HG03469 (cell line): ENCODE measurements around the gene ITGA2.

ENCODE experiments used
- ATAC-seq: cut with Tn5 transposase; IDR thresholded peaks from one replicate; pipeline ENCODE4 v1.9.1; 2021; ENCODE audit warnings: mild to moderate bottlenecking, moderate library complexity, moderate number of reproducible peaks; ENCODE audit not compliant: unreplicated experiment

ITGA2 gene

DNA sequence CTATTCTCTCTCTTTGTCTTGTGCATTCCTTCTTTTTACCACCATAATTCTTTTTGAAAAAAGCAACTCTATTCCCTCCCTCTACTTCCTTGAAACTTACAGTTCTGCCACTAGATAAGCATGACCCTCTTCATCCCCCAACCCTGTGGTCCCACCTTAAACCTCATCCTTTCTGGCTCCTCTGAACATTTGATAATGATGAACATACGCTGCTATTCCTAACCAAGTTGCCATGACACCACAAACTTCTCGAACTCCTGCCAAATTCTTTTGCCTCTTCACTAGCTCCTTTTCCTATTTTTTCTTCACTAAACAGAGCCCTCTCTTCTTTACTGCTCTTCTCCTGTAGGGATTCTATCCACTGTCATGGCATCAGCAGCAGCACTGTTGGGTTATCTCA lies 63.3 kb downstream of the ITGA2 start:
- ATAC-seq: no peak

DNA sequence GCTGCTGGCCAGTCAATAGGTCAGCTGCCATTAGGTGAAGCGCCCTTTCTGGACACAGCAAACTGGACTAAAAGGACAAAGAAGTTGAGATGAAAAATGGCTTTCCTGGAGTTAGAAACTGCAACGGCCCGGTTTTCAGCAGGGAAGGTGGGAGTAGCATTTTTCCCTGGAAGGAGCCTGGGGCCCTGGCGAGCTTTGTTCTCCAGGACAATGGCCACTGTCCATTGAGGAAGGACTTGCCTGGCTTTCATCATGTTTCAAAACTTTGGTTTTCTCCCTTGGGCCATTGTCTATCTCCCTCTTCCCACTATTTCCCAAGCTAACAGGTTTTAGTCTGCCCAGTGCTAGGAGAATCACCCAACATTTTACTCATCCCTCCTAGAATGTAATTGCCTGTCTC lies 64.2 kb downstream of the ITGA2 start:
- no peak for ATAC-seq

DNA sequence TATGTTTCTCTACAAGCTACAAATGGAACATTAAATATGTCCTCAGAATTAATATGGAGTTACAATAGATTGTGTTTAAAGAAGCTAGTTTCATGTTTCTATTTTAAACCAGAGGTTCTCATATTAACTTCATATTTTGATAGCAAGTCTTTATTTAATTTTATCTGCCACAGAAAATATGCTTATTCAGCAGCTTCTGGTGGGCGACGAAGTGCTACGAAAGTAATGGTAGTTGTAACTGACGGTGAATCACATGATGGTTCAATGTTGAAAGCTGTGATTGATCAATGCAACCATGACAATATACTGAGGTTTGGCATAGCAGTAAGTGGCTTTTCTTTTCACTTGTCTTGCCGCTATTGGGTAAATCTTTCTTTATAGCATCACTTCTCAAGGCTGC lies 66.2 kb downstream of the ITGA2 start:
- no peak for ATAC-seq

DNA sequence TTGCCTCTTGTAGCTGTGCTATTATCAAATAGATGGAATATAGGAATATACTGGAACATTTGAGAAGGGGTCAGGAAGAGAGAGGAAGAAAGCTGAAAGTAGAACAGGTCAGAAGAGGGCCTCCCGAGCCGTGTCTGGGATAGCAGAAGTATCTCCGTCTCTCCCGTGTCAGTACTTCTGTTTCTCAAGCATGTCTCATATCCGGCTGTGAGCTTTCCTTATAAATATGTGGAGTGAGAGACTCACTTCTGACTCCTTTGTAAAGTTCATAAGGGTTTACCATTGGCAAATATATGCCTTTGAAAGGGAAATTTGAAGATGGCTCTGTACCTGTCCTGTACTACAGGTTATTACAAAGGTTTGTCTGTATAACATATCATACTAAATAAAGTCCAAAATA lies 70.1 kb downstream of the ITGA2 start:
- no peak for ATAC-seq

- no peak for ATAC-seq
Observed at GRCh38 chr5:53063176-53063575, 74.0 kb downstream of the ITGA2 start.

DNA sequence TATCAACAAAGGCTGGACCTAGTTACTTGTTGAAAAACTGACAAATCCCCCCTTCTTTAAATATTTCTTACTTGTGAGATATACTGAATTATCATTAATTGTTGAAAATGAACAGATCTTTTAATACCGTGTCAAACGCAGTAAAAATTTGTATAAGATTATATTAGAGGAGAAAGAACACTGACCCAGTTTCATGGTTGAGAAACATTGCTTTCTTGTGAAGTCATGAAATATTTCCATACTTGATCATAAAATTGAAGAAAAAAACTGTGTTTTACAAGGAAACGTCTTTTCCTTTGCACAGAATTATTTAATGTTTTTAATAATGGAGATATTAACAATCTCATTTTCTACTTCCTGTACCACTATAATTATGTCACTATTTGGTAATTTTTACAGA lies 74.6 kb downstream of the ITGA2 start:
- ATAC-seq: no peak

GRCh38 chr5:53066088-53066487 lies 76.9 kb downstream of the ITGA2 start:
- no peak for ATAC-seq

DNA sequence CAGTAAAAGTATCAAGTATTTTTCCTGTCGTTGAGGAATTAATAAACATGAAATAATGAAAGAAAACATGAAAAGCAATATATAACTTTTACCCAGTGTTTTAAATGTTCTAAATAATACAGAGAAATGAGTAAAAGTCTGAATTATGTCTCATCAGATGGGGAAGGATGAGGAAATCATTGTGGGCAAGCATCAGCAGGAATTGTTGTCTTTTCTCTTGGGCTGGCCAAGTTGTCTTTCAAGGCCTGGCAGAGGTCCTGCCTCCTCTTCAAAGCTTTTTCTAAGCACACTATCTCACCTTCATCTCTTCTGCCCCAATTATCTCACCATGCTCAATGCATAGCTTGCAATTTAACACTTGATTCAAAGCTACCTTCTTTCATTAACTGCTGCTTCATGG lies 78.5 kb downstream of the ITGA2 start:
- ATAC-seq: no peak

GRCh38 chr5:53068291-53068836 lies 79.2 kb downstream of the ITGA2 start:
- ATAC-seq: no peak

DNA sequence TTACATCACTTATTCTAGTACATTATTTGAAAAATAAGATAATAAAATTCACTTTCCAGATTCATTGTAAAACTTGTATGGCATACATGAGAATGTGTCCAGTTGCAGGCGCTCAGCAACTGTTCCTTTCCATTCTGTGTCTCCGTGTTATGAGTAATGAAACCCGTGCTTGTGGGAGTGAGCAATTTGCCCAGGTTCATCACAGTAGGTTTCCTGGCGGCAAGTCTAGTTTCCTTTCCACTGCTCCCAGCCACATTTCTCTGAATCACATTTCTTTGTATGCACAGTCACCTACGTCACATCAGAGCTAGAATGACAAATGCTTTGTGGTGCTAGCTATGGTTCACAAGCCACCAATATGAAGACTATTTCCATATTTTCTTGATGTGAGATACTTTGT lies 80.5 kb downstream of the ITGA2 start:
- ATAC-seq: no peak

DNA sequence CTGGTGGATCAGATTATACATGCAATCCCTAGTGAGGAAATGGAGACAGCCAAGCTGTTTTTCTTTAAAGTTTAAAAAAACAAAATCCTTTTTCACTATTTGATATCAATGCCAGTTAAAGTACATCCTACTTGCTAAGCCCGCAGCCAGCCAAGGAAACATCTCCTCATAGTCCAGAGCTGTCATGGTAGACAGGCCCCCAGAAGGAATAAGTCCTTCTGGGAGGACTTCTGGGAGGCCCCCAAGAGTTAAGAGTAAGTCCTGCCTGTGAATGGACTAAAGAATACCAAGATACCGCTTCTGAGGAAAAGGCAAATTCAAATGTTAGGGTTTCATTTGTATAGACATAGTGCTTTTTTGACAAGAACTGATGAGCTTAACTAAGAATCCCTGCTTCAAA lies 82.1 kb downstream of the ITGA2 start:
- ATAC-seq: no peak

DNA sequence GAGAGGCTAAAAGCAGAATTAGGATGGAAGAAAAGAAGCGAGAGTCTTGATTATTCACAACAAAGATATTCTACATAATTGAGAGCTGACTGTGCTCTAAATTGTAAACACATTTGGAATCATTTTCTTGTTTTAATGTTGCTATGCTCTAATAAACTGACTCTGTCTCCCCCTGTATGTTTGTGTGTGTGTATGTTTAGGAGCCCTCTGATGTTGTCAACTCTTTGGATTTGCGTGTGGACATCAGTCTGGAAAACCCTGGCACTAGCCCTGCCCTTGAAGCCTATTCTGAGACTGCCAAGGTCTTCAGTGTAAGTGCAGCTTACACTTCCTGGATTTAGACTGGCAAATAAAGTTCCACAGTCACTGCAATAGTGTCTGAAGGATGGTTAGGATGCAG lies 82.6 kb downstream of the ITGA2 start:
- ATAC-seq: no peak

- no peak for ATAC-seq
Observed at GRCh38 chr5:53073348-53073747, 84.2 kb downstream of the ITGA2 start.

- no peak for ATAC-seq
Observed at GRCh38 chr5:53076014-53076583, 86.9 kb downstream of the ITGA2 start.

DNA sequence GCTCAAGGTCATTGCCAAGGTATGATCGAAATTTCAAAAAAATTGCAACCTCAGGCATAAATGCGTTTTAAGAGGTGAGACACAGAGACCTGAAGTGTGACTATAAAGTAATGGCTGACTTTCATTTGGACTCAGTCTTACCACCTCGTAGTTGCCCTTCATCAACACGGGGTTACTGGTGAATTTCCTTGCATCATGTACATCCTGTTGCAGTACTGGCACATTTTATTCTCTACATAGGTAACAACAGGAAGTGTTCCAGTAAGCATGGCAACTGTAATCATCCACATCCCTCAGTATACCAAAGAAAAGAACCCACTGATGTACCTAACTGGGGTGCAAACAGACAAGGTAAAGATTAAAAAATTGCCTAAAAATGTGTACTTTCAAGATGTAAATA lies 91.1 kb downstream of the ITGA2 start:
- no peak for ATAC-seq

- no peak for ATAC-seq
Observed at GRCh38 chr5:53083927-53084326, 94.8 kb downstream of the ITGA2 start.

DNA sequence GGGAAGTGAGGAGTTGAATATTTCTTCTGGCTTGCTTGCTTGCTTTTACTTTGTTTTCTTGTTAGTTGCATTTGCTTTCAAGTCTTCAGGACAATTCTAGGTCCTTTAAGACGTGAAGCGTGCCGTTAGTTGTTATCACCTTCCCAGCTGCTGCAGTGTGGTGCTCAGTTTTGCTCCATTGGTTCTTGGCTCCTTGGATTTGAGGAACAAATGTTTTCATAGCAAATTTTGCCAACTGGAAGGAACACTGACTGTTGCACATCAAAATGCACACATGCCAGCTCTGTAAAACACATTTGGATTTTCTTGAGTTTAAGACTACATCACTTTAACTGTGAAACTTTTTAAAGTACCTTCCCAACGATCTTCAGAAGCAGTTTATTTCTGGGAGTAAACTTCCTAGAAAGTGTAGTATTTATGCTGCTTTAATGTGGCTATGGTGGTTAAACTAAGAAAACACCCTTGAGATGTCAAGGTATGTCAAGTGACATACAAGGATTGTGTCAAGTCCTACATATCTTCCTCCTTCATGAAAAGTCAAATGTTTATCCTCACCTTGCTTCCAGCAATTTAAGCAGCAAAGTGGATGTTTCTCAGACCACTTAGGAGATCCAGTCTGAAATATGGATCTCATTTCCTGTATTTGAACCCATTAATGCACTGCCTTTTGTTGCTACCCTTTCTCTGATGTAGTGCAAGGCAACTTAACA lies 95.5 kb downstream of the ITGA2 start:
- no peak for ATAC-seq

- no peak for ATAC-seq
Observed at GRCh38 chr5:53087171-53087570, 98.0 kb downstream of the ITGA2 start.

- ATAC-seq: no peak
Observed at GRCh38 chr5:53087621-53088121, 98.5 kb downstream of the ITGA2 start.

DNA sequence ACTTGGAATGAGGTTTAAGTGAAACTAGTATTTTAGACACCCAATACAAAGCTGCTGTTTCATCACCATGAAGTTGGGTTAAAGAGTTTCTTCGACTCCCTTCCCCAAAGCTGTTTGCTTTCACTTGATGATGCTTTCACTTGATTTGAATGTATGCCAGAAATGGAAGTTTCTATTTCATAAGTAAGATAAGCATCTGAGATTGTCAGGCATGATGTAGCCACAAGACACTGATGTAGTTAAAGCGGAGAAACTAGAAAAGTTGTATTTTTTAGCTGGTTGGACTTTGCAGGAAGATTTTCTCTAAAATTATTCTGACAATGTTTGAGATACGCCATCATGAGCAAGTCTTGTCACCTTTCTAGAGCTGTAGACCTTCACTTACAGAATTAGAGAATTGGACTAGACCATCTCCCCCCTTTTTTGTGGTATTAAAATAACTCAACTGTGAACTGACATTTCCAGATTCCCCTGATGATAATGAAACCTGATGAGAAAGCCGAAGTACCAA lies 100.4 kb downstream of the ITGA2 start:
- ATAC-seq: no peak

DNA sequence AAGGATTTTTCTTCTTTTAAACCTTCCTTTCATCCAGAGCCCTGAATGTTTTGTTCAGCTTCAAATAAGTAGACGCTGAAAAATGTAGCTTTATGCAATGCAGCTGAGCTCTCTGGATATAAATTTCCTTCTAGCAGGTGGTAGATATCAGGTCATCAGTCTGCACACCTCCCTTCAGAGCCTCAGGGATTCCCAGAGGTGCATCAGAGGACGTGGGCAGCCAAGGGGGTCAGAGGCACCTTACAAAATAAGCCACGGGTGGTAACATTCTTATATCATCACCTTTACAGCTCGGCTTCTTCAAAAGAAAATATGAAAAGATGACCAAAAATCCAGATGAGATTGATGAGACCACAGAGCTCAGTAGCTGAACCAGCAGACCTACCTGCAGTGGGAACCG lies 101.1 kb downstream of the ITGA2 start:
- no peak for ATAC-seq

DNA sequence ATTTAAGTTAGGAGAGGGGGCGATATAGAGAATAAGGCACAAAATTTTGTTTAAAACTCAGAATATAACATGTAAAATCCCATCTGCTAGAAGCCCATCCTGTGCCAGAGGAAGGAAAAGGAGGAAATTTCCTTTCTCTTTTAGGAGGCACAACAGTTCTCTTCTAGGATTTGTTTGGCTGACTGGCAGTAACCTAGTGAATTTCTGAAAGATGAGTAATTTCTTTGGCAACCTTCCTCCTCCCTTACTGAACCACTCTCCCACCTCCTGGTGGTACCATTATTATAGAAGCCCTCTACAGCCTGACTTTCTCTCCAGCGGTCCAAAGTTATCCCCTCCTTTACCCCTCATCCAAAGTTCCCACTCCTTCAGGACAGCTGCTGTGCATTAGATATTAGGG lies 102.1 kb downstream of the ITGA2 start:
- no peak for ATAC-seq
